NT2/D1 (cell line): ENCODE measurements around the gene TBC1D30.

Experiments
- SUZ12 ChIP-seq: IDR thresholded peaks from 2 replicates; pipeline ENCODE4 v1.6.1; 2011; ENCODE audit not compliant: insufficient read length, insufficient read depth; ENCODE audit errors: extremely low read depth
- YY1 ChIP-seq: IDR thresholded peaks from 2 replicates; pipeline ENCODE4 v1.6.1; 2011; ENCODE audit not compliant: insufficient read length, insufficient read depth
- ZNF274 ChIP-seq: IDR thresholded peaks from 2 replicates; pipeline ENCODE4 v1.6.1; 2011; ENCODE audit warnings: mild to moderate bottlenecking, low read depth, low read length

GRCh38 chr12:64892561-64892960 is 68.1 kb downstream of the TBC1D30 start:
- TF ChIP-seq SUZ12 (no peak), ZNF274 (no peak), YY1 (no peak)
